K562 (cell line): ENCODE results near the gene NOTCH1. TPM values are rescaled to one million over a fixed set of nuclear protein-coding genes. Genes with fewer than 3 reads are reported as not detected.

Source experiments
- BRF1 ChIP-seq: IDR thresholded peaks from 3 replicates; pipeline ENCODE4 v1.6.1; 2011; ENCODE audit warnings: borderline replicate concordance, mild to moderate bottlenecking; ENCODE audit not compliant: insufficient read length; ENCODE audit errors: extremely low read depth
- CSDE1 ChIP-seq, 2 experiments: fragments of 450-650 bp; IDR thresholded peaks; 2 replicates each; pipeline ENCODE4 v1.6.1; 2016; ENCODE audit warnings: mild to moderate bottlenecking in 1 of 2
- FOXA1 ChIP-seq: fragments of 450-650 bp; IDR thresholded peaks from 2 replicates; pipeline ENCODE4 v1.6.1; 2016; ENCODE audit warnings: mild to moderate bottlenecking, borderline replicate concordance
- FOXO4 ChIP-seq: fragments of 450-650 bp; formaldehyde crosslinking; IDR thresholded peaks from 2 replicates; pipeline ENCODE4 v1.4.0; 2020; ENCODE audit warnings: mild to moderate bottlenecking, moderate library complexity
- MEF2A ChIP-seq: IDR thresholded peaks from 2 replicates; pipeline ENCODE4 v1.6.1; 2011; ENCODE audit warnings: low read depth, mild to moderate bottlenecking, low read length, moderate library complexity; ENCODE audit not compliant: control insufficient read depth
- MXD1 ChIP-seq: fragments of 250-450 bp; sonication (Bioruptor Pico); IDR thresholded peaks from 2 replicates; pipeline ENCODE4 v1.8.0; 2021; ENCODE audit warnings: borderline replicate concordance, mild to moderate bottlenecking, moderate library complexity; ENCODE audit not compliant: poor library complexity, severe bottlenecking
- NFATC3 ChIP-seq: fragments of 450-650 bp; IDR thresholded peaks from 2 replicates; pipeline ENCODE4 v1.6.1; 2017; ENCODE audit warnings: mild to moderate bottlenecking
- NR1H2 ChIP-seq: sonication (generic); formaldehyde crosslinking; IDR thresholded peaks from 2 replicates; pipeline ENCODE4 v1.4.0; 2020; ENCODE audit warnings: mild to moderate bottlenecking, missing genetic modification reagents
- NR2C1 ChIP-seq, 2 experiments: fragments of 450-650 bp; IDR thresholded peaks; 2 replicates each; pipeline ENCODE4 v1.6.1; 2017; ENCODE audit warnings: mild to moderate bottlenecking in 2 of 2, antibody characterized with exemption in 1 of 2, inconsistent platforms in 1 of 2, missing compliant biosample characterization in 1 of 2, missing genetic modification characterization in 1 of 2
- RFX5 ChIP-seq: IDR thresholded peaks from 2 replicates; pipeline ENCODE4 v1.6.1; 2011; ENCODE audit warnings: low read depth, mild to moderate bottlenecking, improper control_type of control experiment, low read length
- SP1 ChIP-seq: sonication (generic); formaldehyde crosslinking; IDR thresholded peaks from 2 replicates; pipeline ENCODE4 v1.8.1; 2022; ENCODE audit warnings: mild to moderate bottlenecking, missing genetic modification reagents
- SRF ChIP-seq, 2 experiments: fragments of 250-450, 450-650 bp in 1 of 2; sonication (Bioruptor Pico) in 1 of 2; sonication (generic) in 1 of 2; formaldehyde crosslinking; IDR thresholded peaks; 2 replicates each; pipeline versions ENCODE4 v1.5.0 to v1.5.1; 2020 to 2022; ENCODE audit warnings: mild to moderate bottlenecking in 1 of 2, missing genetic modification reagents in 1 of 2
- TAL1 ChIP-seq: fragments of 450-650 bp; IDR thresholded peaks from 2 replicates; pipeline ENCODE4 v1.6.1; 2016; ENCODE audit warnings: mild to moderate bottlenecking
- THRAP3 ChIP-seq: fragments of 450-650 bp; IDR thresholded peaks from 2 replicates; pipeline ENCODE4 v1.6.1; 2016; ENCODE audit warnings: mild to moderate bottlenecking, inconsistent platforms, borderline replicate concordance
- ZBTB26 ChIP-seq: fragments of 450-650 bp; formaldehyde crosslinking; IDR thresholded peaks from 2 replicates; pipeline ENCODE4 v1.4.0; 2022; ENCODE audit warnings: missing genetic modification characterization
- ZBTB7A ChIP-seq: IDR thresholded peaks from 2 replicates; pipeline ENCODE4 v1.6.1; 2011; ENCODE audit warnings: low read depth, mild to moderate bottlenecking, low read length, moderate library complexity, borderline replicate concordance; ENCODE audit not compliant: control insufficient read depth
- ZNF12 ChIP-seq: sonication (generic); formaldehyde crosslinking; IDR thresholded peaks from 2 replicates; pipeline ENCODE4 v1.4.0; 2020; ENCODE audit warnings: mild to moderate bottlenecking, missing genetic modification reagents
- ZNF121 ChIP-seq: sonication (generic); formaldehyde crosslinking; conservative IDR thresholded peaks from 2 replicates; pipeline ENCODE4 v1.8.0; 2022; ENCODE audit warnings: missing genetic modification reagents
- ZNF395 ChIP-seq: fragments of 200-800 bp; sonication (Bioruptor generic); IDR thresholded peaks from 2 replicates; pipeline ENCODE4 v1.6.1; 2017; ENCODE audit warnings: missing genetic modification characterization, missing compliant biosample characterization
- ZNF41 ChIP-seq: fragments of 250-450 bp; sonication (Bioruptor Pico); conservative IDR thresholded peaks from 2 replicates; pipeline ENCODE4 v1.4.0; 2020; ENCODE audit warnings: mild to moderate bottlenecking
- polyA plus RNA-seq, 8 experiments: library from polyadenylated mRNA; depleted of rRNA in 4 of 8; stranded (reverse) in 5 of 8; unstranded in 3 of 8; fragments of >200 nt; fragmentation: Nextera tagmentation in 2 of 8; fragmentation: Illumina TruSeq in 1 of 8; extraction: Ambion mirVana in 2 of 8; extraction: Trizol in 1 of 8; gene quantifications; 2 replicates each; pipeline versions ENCODE4 v1.2.1 to v1.2.3, GENCODE V29; 2011 to 2014; ENCODE audit warnings: inconsistent platforms in 1 of 8, missing spikeins in 1 of 8
- total RNA-seq, 7 experiments: library from RNA; depleted of rRNA in 6 of 7; stranded (reverse); fragments of >200 nt in 6 of 7; fragmentation: Illumina TruSeq in 2 of 7; extraction: Trizol in 2 of 7; gene quantifications; 2 replicates each; pipeline versions ENCODE4 v1.2.1 to v1.2.3, GENCODE V29; 2011 to 2021; ENCODE audit warnings: low replicate concordance in 1 of 7
- TF ChIP-seq, protein P1 (sequence below): fragments of 450-650 bp; IDR thresholded peaks from 2 replicates; pipeline ENCODE4 v1.6.1; 2016
- TF ChIP-seq, protein P2 (sequence below): fragments of 450-650 bp; formaldehyde crosslinking; IDR thresholded peaks from 2 replicates; pipeline ENCODE4 v1.4.0; 2022; ENCODE audit warnings: missing genetic modification characterization

Gene NOTCH1
- total and polyA plus RNA-seq, 9 of the 15 experiments (the other 6 are each of a cell fraction or from before 2014, with no cell fraction given), result 0.03 to 31.4 (median 2.3) TPM

DNA sequence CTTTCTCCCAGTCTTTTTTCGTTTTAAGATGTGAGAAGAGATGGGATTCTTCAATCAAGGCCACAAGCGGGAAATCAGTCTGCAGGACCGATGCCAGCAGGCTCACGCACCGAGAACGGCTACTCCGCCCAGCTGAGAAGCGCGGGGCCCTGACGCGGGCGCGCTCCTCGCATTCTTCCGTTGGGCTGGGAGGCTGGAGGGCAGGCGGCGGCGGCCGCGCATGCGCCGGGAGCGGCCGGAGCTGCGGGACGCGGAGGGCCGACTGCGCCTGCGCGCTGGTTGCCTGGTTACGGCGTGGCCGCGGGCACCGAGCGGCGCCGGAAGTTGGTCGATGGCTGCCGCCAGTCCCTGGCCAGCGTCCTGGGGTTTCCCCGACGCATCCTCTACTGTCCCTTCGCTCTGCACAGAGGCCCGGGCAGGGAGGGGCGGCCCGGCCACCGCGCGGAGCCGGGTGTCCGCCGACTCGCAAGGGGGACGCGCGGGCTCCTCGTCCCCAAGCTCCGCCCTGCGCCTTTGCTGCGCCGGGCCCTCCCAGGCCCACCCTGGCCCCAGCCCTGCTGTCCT is 62.2 kb downstream of the NOTCH1 start (continued):
- no peak; the same call in 1 of the 2 replicates for TF ChIP-seq SP1 (CRISPR knock-in tag)
- TF ChIP-seq FOXA1, result no peak
- no peak for TF ChIP-seq NR2C1 (IDR thresholded peaks at IDR 0.05)
- no peak for TF ChIP-seq NR2C1 (tag; IDR thresholded peaks at IDR 0.05)
- TF ChIP-seq ZNF121 (CRISPR knock-in tag), result no peak
- TF ChIP-seq NR1H2 (CRISPR knock-in tag), result no peak
- no peak for TF ChIP-seq MXD1 (CRISPR knock-in tag)
- TF ChIP-seq, protein P1, sequence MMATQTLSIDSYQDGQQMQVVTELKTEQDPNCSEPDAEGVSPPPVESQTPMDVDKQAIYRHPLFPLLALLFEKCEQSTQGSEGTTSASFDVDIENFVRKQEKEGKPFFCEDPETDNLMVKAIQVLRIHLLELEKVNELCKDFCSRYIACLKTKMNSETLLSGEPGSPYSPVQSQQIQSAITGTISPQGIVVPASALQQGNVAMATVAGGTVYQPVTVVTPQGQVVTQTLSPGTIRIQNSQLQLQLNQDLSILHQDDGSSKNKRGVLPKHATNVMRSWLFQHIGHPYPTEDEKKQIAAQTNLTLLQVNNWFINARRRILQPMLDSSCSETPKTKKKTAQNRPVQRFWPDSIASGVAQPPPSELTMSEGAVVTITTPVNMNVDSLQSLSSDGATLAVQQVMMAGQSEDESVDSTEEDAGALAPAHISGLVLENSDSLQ, result no peak
- no peak for TF ChIP-seq MEF2A
- no peak for TF ChIP-seq ZBTB26 (CRISPR knock-in tag)
- TF ChIP-seq FOXO4 (CRISPR knock-in tag), result no peak
- no peak for TF ChIP-seq NFATC3
- TF ChIP-seq TAL1, result no peak
- no peak; a peak in 1 of 4 replicates for TF ChIP-seq CSDE1 (IDR thresholded peaks at IDR 0.05)
- no peak for TF ChIP-seq SRF (CRISPR knock-in tag; IDR thresholded peaks at IDR 0.05)
- no peak for TF ChIP-seq RFX5
- no peak for TF ChIP-seq ZNF12 (CRISPR knock-in tag)
- no peak for TF ChIP-seq ZBTB7A
- TF ChIP-seq ZNF41 (CRISPR knock-in tag), result no peak
- TF ChIP-seq THRAP3, result no peak
- TF ChIP-seq, protein P2, sequence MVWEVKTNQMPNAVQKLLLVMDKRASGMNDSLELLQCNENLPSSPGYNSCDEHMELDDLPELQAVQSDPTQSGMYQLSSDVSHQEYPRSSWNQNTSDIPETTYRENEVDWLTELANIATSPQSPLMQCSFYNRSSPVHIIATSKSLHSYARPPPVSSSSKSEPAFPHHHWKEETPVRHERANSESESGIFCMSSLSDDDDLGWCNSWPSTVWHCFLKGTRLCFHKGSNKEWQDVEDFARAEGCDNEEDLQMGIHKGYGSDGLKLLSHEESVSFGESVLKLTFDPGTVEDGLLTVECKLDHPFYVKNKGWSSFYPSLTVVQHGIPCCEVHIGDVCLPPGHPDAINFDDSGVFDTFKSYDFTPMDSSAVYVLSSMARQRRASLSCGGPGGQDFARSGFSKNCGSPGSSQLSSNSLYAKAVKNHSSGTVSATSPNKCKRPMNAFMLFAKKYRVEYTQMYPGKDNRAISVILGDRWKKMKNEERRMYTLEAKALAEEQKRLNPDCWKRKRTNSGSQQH, result no peak
- no peak for TF ChIP-seq BRF1
- TF ChIP-seq ZNF395 (CRISPR knock-in tag), result no peak
